HG03432 (cell line): ENCODE data around the gene ROBO4.

ENCODE experiments used
- ATAC-seq: cut with Tn5 transposase; IDR thresholded peaks from one replicate; pipeline ENCODE4 v1.9.1; 2021; ENCODE audit warnings: mild to moderate bottlenecking, moderate library complexity; ENCODE audit not compliant: unreplicated experiment

The ROBO4 gene

DNA sequence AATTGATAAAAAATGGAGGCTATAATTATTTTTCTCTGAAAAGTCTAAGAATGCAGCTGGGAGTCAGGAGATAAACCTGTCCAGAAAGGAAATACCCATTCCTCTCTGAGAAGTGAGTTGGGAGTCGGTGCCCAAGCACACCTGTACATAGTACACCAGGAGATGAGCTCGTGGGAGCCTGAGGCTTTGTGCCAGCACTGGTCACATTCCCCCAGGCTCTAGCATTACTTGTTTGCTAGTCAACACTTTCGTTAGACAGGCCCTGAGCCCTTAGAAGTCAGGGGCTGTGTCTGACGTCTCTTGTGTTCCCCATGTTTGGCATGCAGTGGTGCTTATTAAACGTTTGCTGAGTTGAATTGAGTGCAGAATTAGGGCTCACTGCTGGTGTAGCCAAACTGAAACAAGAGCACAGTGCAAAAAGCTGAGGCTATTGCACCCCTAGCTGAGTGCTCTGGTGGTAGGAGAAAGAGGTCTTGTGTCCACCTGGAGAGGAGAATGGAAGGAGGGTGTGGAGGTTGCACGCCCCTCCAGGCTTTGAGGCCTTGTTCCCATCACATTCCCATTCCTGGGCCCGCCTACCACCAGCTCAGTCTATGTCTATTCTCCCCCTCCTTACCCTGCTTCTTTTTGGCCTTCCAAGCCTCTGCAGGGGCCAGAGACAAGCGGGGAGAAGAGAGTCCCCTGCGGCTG is 6.8 kb downstream of the ROBO4 start:
- no peak for ATAC-seq

DNA sequence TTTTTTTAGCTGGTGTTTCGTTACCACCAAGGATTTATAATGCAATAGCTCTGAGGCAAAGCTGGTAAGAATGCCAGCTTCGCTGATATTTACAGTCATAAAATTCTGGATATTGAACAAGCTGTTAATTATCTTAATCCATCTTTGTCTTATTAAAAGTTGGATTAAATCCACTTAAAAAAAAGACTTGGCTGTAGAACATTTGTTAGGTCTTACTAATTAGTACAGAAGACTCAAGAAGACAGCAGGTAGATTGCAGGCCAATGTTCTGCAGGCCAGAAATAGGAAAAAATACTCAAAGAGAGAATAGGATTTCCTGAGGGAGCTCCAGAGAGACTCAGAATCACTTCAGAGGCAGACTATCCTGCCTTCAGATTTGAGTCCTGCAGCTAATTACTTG is 7.5 kb downstream of the ROBO4 start:
- ATAC-seq: no peak

DNA sequence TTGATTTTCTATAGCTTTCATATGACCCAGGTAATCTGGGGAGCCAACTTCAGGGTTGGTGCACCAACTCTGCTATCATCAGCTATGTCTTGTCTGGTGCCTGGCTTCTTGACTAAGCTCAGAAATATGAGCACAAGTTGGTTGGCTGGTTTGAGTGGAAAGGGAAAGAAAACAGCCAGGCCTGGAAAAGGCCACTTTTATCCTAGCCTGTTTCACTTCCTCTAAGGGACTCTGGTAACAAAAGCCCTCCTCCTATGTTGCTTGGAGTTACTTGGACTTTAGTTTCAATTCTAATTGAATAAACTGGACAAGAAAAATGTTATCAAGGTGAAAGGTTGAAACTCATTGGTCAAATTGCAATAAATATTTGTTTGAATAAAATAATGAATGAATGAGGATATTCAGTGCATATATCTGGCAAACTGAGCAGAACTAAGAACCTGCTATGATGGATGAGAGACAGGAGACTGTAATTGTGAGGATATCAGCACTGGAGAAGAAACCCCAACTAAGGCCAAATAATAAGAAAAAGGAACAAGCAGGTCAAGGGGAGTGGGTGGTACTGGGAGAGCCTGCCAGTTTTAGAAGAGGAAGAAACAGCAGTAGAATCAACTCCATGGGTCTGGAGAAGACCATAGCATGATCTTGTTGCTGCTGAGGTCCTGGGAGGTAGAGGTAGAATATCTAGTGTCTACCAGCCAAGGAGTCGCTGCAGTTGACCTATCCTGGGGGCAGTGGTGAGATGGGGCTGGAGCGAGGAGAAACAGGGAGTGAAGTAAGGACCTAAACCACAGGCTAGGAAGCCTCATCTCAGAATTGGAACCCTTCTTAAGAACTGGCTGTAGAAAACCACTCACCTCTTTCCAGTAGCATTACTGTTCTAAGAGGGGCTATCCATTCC is 8.2 kb downstream of the ROBO4 start:
- no peak for ATAC-seq

DNA sequence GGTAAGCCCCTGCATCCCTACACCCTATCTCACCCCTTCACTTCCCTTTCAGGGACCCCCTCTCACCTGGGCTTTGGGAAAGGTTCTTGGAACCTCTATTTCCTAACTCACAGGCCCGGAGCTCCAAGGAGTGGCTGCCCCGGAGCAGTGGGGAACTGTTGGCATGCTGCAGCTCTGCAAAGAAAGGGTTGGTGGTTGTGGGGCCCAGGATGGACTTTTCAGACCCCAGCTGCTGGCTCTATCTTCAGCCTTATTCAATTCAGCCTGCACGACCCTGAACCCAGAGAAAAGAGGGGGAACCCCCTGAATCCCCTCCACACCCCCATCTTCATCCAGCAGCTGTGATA is 10.0 kb downstream of the ROBO4 start:
- ATAC-seq: no peak

- no peak for ATAC-seq
Measured at GRCh38 chr11:124886978-124887666, 10.5 kb downstream of the ROBO4 start.

DNA sequence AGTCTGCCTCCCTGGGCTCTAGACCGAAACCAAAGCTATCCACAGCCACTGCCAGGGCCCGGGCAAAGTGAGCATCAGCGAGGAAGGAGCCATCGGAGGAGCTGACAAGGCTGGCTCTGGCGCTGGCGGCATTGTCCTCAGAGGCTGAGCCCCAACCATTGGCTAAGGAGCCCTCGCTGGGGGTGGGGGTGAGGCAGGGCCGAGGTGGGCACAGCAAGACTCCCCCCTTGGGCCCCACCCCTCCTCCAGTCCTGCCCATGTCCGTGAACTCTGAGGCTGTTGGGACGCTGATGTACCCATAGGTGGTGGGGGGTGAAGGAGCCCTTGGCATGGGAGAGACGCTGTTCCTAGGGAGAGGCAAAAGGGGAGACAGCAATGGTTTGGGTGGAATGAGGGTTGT is 11.2 kb downstream of the ROBO4 start:
- no peak for ATAC-seq

DNA sequence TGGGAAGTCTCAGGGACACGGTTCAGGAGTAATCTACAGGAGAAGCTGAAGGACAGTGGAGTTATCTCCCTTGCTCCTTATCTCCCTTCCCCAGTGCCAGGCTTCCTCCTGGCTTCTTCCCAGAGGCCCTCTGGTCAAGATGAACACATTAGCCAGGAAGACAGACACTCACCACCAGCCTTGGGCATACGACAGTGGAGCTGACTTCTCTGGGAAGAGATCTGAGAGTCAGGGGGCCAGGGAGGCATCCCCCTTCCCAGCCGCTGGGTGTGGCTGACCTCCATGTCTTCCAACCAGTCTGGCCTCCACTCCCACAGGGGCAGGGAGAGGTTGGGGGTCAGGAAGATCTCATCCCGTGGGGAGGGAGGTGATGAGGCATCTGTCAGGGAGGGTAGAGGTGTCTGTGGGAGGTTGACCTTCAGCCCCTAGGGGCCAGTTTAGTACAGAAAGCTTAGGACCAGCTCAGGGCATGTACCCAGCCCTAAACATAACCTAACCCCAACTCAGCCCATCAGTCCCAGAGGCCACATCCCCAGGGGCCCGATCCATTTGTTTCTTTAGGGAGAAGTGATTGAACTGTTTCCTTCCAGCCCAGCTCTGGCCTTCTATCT is 12.7 kb downstream of the ROBO4 start:
- no peak for ATAC-seq

DNA sequence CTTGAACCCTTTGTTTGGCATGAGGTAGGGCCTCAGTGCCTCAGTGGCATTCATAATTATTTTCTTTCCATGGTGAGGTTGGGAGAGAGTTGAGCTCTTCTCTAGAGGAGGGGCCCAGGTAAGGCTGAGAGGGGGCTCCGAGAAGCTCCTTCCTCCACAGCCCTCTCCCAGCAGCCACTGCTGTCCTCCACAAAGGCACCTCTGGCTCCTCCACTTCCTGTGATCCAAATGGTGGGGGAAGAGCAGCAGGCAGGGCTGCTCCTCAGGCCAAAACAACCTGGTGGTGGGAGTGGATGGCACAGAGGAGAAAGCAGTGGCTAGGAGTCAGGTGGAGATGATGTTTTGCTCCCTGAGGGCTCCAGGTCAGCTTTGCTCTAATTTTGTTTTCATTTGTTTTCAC is 13.3 kb downstream of the ROBO4 start:
- no peak for ATAC-seq

- no peak for ATAC-seq
Measured at GRCh38 chr11:124882339-124883071, 15.2 kb downstream of the ROBO4 start.

- ATAC-seq: no peak
Measured at GRCh38 chr11:124880958-124881357, 16.7 kb downstream of the ROBO4 start.

DNA sequence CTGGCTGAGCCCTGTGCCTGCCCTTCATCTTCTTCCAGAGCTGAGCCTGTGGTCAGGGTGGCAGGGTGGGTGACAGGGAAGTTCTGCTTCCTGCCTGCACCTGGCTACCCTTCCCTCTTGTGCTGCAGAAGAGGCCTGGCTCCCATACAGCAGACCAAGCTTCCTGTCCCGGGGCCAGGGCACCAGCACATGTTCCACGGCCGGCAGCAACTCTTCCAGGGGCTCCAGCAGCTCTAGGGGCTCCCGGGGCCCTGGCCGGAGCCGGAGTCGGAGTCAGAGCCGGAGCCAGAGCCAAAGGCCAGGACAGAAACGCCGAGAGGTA is 17.4 kb downstream of the ROBO4 start:
- ATAC-seq: no peak

GRCh38 chr11:124879493-124880289 is 18.0 kb downstream of the ROBO4 start:
- no peak for ATAC-seq

DNA sequence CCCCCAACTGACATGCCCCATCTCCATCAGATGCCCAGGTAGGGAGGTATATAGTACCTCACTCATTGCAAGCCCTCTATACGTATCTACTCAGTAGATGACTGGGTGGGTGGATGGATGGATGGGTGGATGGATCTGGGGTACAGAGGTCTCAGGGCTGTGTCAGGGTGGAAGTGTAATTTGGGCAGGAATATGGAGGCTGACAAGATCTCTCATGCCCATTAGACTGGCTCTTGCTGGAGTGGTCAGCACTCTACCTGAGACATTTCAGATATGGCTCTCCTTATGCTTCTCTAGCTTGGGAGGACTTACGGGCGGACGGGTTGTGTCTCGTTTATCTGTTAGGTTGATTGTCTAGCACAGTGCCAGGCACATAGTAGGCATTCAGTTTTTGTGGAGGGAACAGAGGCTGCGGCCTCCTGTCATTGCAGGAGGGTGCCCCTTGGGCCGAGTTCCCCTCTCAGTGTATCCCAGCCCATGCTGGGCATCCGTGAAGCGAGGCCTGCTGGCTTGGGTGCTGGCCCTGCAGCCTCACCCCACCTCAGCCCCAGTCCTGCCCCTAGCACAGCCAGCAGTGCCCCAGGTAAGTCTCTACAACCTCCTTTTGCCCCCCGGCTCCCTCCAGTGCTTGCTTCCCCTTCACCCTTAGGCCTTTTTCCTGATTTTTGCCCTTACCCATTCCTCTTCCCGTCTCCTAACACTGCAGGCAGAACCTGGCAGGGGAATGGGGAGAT is 18.7 kb downstream of the ROBO4 start:
- no peak for ATAC-seq

DNA sequence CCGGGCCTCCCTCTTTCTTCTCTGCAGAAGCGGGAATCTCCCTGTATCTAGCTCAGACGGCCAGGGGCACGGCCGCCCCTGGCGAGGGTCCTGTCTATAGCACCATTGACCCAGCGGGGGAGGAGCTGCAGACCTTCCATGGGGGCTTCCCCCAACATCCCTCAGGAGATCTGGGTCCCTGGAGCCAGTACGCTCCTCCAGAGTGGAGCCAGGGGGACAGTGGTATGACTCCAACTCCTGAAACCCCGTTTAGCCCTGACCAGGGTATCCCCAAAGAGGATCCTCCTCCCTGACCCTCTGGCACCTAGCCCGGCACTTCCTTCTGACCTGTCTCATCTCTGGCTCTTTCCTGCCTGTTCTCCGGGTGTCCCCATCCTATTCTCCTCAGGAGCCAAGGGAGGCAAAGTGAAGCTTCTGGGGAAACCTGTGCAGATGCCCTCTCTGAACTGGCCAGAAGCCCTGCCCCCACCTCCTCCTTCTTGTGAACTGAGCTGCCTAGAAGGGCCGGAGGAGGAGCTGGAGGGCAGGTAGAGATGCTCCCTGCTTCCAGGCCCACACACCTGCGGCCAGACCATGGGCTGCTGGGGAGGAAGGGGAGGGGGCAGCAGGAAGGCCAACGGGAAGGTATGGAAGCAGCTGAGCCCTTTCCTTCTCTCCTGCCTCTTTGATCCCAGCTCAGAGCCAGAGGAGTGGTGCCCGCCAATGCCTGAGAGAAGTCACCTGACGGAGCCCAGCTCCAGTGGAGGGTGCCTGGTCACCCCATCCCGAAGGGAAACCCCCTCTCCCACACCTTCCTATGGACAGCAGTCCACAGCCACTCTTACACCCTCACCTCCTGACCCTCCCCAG is 19.5 kb downstream of the ROBO4 start:
- ATAC-seq: no peak

DNA sequence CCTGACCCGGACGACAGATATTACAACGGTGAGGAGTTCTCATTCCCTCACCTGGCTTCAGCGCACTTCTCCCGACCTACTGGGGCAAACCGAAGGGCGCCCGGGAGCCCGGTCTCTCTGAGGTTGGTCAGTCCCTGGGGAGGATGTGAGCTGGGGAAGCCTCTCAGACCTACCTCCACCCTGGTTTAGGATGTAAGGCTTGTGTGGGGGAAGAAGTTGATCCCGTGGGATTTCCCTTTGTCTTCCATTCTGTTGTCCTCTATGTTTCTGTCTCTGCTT is 20.1 kb downstream of the ROBO4 start:
- no peak for ATAC-seq

DNA sequence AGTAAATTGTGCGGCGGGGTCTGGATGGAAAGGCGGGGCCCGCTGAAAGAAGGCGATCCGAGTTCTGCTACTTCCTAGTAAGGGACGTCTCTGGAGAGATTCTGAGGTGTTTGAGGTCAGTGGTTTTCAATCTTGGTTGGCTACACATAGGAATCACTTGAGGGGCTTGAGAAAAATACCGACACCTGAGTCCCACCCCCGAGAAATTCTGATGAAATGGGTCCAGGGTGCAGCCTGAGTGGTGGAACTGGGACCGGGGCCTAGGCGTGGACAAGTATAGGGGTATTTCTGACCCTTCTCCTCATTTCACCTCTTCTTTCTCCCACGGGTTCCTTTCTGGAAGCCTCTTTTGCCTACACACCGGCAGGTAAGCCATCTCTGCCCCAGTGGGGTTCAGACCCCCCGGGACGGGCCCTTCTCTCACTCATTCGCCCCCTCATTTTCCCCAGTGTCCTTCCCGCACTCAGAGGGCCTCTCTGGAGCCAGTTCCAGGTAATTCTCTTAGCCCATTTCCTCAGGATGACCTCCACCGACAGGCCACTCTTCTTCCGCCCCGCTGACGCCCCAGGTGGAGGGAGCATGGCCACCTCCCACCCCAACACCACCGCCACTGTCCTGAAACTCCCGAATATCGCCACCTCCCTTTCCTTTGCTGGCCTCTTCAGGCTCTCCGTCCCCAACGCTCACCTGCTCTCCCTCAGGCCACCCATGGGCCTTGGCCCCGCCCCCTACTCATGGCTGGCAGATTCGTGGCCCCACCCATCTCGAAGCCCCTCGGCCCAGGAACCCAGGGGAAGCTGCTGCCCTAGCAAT is 20.6 kb downstream of the ROBO4 start:
- no peak for ATAC-seq

DNA sequence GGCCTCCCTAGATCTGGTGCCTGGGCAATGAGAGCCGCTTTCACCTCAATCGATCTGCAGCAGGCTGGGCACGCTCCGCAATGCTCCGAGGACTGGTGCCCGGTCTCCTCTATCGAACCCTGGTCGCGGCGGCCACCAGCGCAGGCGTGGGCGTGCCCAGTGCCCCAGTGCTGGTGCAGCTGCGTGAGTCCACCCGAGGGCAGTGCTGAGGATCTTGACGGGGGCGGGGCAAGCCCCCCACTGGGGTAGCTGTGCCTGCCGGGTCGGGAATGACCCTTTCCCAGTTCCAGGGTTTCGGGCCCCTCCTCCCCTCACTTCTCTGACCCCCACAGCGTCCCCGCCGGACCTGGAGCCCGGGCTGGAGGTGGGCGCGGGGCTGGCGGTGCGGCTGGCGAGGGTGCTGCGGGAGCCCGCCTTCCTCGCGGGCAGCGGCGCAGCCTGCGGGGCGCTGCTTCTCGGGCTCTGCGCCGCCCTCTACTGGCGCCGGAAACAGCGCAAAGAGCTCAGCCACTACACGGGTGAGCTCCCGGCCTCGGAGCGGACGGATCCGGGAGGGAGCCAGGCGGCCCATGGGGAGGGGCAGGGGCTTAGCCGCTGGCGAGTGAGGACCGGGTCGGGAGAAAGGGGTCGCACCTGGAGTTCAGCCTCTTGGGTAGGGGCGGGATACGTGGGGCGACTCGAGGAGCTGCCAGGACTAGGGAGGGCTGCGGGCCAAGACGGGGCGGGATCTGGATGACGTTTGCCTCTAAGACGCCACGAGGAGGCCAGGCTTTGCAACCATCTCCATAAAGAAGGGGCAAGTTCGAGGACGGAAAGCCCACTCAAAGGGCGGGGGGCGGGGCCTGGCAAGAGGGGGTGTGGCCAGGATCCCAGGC is 21.5 kb downstream of the ROBO4 start:
- ATAC-seq: peak; percentile 95
